HG02870 (cell line): Measurements from ENCODE around the gene ZP4.
A peak's percentile ranks its signal among the peaks of the same experiment; 100 is the strongest.

Experiments
- ATAC-seq: cut with Tn5 transposase; IDR thresholded peaks from one replicate; pipeline ENCODE4 v1.9.1; 2021; ENCODE audit warnings: mild to moderate bottlenecking, moderate library complexity; ENCODE audit not compliant: unreplicated experiment

The ZP4 gene, protein sequence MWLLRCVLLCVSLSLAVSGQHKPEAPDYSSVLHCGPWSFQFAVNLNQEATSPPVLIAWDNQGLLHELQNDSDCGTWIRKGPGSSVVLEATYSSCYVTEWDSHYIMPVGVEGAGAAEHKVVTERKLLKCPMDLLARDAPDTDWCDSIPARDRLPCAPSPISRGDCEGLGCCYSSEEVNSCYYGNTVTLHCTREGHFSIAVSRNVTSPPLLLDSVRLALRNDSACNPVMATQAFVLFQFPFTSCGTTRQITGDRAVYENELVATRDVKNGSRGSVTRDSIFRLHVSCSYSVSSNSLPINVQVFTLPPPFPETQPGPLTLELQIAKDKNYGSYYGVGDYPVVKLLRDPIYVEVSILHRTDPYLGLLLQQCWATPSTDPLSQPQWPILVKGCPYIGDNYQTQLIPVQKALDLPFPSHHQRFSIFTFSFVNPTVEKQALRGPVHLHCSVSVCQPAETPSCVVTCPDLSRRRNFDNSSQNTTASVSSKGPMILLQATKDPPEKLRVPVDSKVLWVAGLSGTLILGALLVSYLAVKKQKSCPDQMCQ

DNA sequence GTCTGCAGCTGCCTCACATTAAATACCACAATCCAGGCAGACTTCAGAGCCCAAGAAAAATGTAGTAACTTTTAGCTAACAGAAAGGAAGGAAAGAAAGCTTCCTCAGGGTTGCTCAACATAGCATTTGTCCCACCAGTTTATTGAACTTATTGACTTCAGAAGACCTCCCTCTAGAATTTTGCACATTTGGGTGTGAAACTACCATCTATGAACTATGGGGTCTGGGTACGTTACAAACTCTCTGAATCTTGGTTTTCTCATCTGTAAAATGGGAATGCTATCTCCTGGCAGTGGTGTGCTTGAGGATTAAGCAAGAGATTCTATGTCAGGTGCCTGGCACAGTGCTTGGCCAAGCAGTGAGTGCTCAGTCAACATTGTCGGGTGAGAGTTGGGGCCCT, at the start of gene ZP4:
Gene ZP4 (minus strand): TSS at position 101 of the 400 bp plus-strand sequence. CDS start 287 bp downstream, outside the sequence.
- ATAC-seq, result no peak

DNA sequence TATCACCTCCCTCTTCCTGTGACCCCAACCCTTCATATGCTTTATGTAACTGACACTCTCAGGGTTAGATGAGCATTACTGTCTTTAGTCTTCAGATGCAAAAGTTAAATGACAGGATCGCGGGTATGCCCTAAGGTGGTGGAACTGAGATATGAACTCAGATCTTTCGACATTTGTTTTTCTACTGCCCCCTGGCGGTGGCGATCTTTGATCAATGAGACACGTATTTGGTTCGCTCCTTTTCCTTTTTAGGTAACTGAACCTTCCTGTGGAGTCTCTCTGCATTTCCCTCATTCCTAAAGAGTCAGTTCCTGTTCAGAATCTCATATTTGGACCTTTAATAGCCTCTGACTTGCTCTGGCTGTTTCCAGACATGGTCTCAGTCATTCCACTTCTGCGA, 47.8 kb upstream of the ZP4 start:
- ATAC-seq, result no peak

DNA sequence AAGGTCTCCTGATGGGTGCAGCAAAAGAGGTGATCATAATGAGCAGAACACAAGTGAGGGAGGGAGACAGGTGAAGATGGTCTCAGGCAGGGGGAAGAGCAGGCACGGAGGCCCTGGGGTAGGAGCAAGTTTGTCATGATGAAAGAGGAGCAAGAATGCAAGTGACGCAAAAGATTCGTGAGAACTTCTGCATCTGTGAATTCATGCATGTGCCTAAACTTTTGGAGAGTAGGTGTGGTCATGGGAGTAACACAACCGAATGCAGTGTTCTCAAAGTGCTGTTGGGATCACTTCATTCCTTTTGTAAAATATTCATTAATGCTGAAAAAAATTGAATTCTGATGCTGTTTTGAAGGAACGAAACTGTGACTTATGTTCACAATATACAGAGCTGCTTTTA, 47.3 kb upstream of the ZP4 start:
- ATAC-seq, result no peak

DNA sequence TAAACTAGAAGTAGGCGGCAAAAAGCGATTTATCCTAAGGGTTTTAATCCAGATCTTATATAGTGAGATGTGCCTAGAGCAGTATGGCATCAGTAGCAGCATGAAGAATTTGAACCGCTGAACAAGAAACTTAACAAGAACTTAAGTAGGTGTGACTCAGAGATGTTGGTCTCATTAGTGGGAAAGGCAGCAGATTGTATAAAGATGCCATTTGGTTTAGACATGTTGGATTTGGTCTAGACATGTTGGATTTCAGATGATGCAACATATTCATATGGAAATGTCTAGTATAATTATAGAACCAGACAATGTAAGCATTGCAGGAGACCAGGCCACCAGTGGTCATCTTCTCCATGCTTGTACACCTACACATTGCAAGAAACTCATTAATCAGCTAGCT, 42.1 kb upstream of the ZP4 start:
- no peak for ATAC-seq

DNA sequence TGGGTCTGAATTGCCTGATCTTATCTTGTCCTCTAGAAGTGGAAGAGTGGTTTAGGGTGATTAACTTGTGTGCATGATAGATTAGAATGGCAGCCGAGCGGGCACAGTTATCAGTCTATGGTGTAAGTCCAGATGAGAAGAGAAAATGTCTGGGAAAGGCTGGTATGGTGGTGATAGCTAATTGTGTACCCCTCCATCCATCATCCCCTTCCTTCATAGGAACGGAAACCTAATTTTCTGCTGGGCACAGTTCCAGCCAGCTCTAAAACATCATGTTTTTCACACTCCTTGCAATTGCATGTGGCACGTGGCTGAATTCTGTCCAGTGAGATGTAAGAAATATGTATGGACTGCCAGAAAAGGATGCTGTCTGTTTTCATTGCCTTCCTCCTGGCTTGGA, 40.9 kb upstream of the ZP4 start:
- ATAC-seq, result no peak

DNA sequence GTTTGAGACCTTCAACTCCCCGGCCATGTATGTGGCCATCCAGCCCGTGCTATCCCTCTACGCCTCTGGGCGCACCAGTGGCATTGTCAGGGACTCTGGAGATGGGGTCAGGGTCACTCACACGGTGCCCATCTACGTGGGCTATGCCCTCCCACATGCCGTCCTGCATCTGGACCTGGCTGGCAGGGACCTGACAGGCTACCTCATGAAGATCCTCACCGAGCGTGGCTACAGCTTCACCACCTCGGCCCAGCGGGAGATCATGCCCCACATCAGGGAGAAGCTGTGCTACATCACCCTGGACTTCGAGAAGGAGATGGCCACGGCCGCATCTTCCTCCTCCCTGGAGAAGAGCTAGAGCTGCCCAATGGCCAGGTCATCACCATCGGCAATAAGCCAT, 36.5 kb upstream of the ZP4 start:
- no peak for ATAC-seq

DNA sequence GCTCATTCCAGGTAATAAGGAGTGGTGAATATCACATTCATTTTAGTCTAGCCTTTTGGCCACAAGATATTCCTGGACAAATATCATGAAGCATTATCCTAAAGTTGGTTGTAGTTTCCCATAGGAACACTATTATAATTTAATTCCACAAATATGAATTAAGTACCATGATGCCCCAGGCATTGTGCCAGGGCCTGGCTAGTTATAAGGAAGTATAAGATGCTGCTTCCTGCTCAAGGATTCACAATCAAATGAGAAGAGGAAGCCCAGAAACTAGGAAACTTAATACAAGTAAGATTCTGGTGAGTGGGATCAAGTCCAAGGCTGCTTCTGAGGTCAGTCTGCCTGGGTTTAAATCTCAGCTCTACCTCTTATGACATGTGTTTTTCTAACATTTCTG, 30.6 kb upstream of the ZP4 start:
- ATAC-seq, result no peak

DNA sequence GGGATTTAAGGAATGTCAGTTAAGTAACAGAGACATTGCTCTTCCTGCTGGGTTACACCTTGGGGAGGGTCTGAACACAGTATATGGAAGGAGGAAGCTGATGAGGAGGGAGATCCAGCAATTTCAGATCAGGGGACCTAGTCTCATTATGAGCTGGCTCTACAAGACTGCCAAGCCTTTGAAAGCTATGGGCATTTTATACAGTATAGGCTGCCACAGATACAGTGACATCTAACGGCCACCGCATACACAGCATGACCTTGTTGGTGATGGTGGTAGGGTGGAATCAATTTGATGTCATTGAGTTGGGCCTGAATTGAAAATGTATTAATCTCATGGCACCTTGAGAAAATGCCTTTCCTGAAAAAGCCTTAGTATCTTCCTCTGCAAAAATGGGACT, 22.6 kb upstream of the ZP4 start:
- no peak for ATAC-seq

DNA sequence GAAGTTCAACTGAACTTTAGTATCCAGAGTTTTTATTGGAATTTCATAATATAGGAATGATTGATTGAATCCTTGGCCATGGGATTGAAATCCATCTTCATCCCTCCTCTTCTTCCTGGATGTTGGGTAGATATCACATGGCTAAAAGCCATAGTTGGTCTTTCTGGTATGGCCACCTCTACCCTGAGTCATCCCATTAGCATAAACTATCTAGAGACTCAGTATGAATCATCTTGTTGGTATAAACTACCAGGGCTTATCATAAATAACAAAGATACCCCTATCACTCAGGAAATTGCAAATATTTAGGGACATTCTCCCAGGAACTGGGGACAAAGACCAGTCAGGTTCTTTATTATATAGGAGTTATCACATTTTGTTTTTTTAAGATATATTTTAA, 21.2 kb upstream of the ZP4 start:
- no peak for ATAC-seq

DNA sequence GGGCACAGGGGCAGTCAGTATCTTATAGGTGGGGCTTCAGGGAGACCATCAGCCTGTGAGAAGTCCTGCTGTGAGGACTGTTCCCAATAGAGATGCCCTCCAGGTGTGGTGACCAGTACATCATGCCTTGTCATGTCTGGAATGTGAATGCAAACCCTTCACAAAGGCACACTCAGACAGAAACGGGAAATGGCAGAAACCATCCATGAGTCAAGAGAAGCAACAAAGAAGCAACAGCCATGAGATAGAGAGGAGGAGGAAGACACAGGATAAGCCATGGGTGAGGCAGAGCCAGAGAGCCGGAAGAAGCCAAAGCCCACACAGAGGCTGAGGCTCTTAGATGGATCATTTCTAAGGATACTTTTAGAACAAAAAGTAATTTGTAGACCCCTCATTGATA, 20.1 kb upstream of the ZP4 start:
- ATAC-seq, result no peak

DNA sequence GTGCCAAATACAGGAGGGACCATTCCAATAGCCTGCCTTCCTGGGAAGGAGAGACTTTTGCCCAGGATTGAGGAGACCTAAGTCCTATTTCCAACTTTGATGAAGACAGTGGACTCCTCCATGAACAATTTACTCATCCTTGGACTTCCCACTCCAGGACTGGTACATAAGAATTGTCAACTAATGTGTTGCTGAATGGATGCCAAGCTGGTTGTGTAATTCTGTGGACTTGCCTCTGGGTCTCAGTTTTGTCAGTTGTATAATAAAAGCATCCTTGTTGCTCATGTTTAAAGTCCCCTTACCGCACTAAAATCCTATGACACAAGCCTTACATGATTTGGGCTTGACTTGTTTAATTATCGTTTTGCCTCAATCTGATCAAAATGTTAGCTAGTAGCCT, 13.2 kb upstream of the ZP4 start:
- no peak for ATAC-seq

DNA sequence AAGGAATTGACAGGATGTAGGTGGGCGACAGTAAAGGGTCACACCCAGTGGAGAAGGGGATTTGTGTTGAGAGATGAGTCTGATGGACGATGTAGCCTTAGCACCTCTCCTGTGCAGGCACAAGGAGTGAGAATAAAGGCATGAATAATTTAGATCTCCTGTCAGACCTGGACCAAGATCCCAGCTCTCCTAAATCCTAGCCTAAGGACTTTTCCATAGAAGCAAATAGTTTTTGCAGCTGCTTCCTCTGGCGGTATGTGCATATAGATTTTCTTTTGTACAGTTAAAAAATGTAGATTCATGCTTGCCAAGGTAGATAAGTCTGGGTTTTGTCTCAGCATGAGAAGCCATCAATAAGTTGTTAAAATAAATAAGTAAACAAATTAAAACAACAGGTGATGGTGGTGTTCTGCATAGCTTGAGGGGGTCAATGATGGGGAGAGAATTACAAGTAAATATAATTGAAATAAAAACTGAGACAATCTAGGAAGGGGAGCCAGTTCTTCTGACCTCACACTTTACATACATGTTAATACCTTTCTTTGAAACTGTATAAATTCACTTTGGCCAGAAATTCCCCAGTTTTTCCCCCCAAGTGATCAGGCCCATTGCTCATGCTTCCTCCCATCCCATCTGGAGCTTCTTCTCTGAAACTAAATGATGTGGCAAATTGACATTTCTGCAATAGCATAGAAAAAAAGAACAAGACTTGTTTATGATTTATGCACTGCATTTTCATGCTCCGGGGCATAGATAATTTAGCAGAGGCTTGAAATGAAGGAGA, 12.4 kb upstream of the ZP4 start:
- no peak for ATAC-seq

DNA sequence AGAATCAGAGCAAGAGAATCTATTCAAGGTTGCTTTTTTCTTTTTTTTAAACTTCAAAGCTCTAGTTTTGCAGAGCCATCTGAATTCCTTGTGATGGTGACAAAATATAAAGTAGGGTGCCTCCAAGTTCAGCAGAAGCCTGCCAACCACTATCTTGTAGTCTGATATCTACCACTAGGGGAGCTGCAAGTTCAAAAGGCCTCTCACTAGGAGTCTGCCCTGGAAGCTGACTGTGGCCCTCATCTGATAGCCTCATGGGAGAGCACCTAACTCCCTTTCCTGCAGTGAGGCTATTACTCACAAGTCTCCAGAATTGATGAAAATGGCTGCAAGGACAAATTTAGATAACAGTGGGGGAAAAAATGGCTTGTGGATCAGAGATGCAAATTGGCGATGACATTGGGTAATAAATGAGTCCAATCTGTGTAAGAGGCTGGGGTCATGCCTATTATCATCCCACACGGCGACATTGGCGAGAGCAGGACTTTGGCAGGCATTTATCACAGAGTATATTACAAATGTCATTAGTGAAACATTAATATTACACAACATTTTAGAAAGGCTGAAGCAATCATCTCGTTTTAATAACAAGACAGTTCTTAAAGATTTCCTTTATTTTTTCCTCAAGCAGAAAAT, 10.7 kb upstream of the ZP4 start:
- ATAC-seq, result peak; percentile 66

DNA sequence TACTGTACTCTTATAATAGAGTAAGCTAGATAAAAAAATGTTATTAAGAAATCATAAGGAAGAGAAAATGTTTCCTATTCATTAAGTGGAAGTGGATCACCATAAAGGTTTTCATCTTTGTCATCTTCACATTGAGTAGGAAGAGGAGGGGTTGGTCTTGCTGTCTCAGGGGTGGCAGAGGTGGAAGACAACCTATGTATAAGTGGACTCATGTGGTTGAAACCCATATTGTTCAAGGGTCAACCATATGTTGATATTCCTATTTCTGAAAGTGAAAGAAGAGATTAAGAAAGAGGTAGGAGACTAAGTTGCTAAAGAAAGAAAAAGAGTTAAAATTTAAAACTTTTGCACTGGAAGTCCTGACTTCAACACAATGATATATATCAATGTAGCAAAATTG, 4.9 kb upstream of the ZP4 start:
- no peak for ATAC-seq

DNA sequence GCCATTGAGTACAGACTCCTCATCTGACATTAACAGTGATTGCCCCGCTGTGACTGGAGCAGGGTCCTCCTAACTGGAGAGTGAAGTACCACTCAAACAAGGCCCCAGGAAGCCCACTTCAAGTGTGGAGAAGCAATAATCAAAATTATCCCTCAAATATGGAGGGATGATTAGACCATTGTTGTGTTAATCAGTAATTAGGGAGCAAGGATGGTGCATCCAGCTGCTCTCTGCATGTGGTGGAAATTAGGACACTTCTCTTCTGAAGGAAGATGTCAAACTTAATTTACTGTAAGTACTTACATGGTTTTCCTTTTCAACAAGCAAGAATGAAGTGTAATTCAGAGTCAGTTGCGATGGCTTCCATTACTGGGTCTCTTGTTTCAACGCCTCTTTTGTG, 3.4 kb upstream of the ZP4 start:
- no peak for ATAC-seq

DNA sequence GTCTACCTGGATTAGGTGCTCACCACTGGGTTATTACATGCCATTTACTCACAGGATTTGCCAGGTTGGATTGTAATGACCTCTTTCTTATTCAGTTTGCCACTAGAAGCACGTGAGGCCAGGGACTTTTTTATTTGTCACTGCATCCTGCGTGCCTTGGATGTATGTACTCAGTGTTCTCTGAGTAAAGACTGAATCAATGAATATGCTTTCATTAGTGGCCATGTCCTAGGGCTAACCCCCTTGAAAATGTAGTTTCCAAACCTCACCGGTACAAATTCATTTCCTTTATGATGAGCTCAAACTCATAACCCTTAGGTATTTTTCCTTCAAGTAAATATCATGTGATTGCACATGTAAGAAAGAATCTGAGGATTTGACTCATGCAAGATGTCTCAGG, 1.3 kb upstream of the ZP4 start:
- no peak for ATAC-seq

DNA sequence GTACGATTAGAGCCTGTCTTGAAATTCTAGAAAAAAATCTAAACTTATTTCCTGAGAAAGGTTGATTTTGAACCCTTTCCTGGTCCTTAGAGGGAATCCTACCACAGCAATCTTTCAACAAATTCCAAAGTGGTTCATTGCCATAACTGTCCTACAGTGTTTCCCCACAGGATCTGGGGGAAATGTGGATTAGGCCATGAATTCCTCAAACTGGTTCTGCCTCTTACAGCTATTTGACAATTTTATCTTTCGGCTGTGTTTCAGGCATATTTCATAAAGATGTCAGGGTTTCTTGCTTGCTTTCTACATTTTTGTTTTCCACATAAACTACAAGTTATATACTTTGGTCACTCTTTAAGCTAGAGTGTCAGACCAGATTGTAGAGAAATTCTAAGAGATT, 544 bp upstream of the ZP4 start:
- no peak for ATAC-seq

DNA sequence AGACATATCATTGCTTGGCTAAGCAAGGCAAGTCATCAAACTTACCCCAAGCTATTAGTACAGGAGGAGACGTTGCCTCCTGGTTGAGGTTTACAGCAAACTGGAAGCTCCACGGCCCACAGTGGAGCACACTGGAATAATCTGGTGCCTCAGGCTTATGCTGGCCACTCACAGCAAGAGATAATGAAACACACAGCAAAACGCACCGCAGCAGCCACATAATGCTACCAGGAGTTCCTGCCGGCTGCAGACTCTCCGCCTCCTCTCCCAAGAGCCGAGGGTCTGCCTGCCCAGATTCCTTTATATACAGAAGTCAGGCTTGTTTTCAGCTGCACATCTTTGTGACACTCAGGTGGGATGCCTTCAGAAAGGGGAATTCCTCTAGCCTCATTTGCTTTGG, 306 bp downstream of the ZP4 start:
- ATAC-seq, result no peak

DNA sequence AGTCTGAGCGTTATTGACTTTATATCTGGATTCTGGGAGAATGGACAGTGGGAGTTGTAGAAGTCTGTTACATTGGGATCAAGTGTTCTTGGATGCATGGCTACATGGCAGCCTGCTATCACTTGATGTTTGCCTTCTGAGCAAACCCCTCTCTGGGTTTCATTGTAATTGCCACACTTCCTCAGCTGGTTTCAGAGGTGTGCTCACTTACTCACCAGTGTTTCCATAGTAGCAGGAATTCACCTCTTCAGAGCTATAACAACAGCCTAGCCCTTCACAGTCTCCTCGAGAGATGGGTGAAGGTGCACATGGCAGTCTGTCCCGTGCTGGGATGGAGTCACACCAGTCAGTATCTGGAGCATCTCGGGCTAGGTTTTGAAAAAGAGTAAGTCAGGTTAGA, 2.6 kb downstream of the ZP4 start:
- ATAC-seq, result no peak

DNA sequence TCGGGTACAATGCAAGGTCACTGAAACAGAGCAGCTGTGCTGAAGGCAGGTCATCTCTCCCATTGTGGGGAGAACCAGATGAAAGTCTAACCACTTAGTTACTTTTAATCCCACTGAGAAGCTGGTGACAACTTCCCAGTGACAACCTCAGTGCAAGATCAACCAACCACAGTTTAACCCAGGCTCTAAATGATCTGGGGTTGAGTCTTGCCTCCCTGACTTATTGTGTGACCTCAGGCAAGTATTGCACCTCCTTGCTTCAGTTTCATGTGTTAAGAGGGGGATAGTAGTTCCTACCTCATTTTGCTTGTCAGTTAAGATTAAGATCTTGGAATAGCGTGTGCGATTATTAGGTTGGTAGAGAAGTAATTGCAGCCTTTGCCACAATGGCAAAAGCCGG, 3.2 kb downstream of the ZP4 start:
- no peak for ATAC-seq

DNA sequence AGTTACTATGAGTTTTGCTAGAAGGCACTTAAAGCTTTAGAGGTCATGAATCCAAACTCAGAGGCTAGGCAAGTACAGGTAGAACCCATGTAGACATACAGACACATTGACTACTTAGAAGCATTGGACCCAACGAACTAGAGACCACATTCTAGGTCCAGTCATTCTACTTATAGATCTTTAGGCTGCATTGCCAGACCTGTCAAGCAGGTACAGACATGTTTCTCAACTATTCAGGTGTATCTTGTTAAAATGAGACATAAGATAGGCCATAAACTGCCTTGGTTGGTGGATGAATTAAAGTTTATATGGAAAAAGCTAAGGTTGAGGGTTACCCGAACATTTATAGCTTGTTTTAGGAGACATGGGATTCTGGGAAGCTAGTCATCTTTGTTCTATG, 6.5 kb downstream of the ZP4 start:
- no peak for ATAC-seq

DNA sequence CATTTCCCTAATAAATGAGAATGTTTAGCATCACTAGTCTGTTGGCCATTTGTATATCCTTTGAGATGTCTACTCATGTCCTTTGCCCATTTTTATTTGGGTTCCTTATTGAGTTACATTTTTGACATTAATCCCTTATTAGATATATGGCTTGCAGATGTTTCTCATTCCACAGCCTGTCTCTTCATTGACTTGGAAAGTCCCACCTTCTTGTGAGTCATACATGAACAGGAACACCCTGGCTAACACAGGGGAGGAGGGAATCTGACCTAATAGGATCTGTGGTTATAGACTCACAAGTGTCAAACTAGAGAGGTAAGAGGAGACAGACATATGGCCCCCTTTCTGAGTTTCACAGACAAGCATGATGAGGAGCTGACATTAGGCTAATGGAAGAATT, 11.5 kb downstream of the ZP4 start:
- no peak for ATAC-seq
